ENCODE measurements around the gene SPATA31D3. TPM values are rescaled to one million over a fixed set of nuclear protein-coding genes. Genes with fewer than 3 reads are reported as not detected.

The SPATA31D3 gene
- total RNA-seq, result not detected in 2 replicates

DNA sequence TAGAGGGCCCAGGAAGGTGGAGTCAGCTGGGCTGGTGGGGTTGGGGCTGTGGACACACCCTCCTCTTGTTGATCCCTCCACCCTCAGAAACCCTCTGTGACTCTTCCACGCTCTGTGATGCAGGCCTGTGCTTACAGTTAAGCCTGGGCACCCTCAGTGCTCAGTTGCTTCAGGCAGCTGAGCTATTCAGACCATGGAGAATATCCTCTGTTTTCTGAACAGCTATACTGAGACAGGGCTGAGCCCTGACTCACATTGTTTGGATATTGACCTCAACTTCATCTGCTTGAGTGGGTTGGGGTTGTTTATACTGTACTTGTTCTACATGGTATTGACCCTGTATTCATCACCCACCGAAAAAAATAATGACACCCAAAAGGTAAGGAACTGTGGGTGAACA is at the start of gene SPATA31D3:
SPATA31D3 (plus strand) TSS at position 108 of the 400 bp plus-strand sequence; CDS start at position 194, 86 bp downstream.

DNA sequence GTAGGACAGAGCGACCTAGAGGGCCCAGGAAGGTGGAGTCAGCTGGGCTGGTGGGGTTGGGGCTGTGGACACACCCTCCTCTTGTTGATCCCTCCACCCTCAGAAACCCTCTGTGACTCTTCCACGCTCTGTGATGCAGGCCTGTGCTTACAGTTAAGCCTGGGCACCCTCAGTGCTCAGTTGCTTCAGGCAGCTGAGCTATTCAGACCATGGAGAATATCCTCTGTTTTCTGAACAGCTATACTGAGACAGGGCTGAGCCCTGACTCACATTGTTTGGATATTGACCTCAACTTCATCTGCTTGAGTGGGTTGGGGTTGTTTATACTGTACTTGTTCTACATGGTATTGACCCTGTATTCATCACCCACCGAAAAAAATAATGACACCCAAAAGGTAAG is 15.0 kb upstream of the SPATA31D3 start, which contains the start of gene SPATA31D4:
SPATA31D4 (plus strand) TSS at position 124 of the 400 bp plus-strand sequence; CDS start at position 210, 86 bp downstream.

DNA sequence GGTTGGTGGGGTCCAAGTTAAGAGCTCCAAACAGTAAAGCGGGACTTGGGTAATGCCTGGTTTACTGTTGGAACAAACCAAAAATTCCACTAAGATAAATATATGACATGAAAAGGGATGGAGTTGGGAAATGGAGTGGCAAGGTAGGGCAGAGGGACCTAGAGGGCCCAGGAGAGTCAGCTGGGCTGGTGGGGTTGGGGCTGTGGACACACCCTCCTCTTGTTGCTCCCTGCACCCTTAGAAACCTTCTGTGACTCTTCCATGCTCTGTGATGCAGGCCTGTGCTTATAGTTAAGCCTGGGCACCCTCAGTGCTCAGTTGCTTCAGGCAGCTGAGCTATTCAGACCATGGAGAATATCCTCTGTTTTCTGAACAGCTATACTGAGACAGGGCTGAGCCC is 45.2 kb downstream of the SPATA31D3 start, which contains the start of gene SPATA31D1:
SPATA31D1 (plus strand) TSS at position 301 of the 400 bp plus-strand sequence; CDS start at position 348, 47 bp downstream.

Other genes starting within 250 kb of the SPATA31D3 start
- gene SPATA31D4, start 15.1 kb upstream of the SPATA31D3 start, total RNA-seq, result not detected in 2 replicates
- not detected in 2 replicates for gene SPATA31D1, start 45.3 kb downstream of the SPATA31D3 start, total RNA-seq

Measured in hair follicular keratinocyte (primary cell).